DMS53 treated with DMSO at 0.1 percent for 48 hours (cell line): ENCODE data around the gene SIRPG.
"Not testable (repeated sequence)": the region's sequence is repeated elsewhere in the genome, so short reads cannot be mapped to it uniquely, and the experiment has no call there.

Experiments
- DNase-seq: peaks from one replicate; lab custom pipeline; 2025; ENCODE audit not compliant: unreplicated experiment; lab: John Stamatoyannopoulos, UW

Gene SIRPG

DNA sequence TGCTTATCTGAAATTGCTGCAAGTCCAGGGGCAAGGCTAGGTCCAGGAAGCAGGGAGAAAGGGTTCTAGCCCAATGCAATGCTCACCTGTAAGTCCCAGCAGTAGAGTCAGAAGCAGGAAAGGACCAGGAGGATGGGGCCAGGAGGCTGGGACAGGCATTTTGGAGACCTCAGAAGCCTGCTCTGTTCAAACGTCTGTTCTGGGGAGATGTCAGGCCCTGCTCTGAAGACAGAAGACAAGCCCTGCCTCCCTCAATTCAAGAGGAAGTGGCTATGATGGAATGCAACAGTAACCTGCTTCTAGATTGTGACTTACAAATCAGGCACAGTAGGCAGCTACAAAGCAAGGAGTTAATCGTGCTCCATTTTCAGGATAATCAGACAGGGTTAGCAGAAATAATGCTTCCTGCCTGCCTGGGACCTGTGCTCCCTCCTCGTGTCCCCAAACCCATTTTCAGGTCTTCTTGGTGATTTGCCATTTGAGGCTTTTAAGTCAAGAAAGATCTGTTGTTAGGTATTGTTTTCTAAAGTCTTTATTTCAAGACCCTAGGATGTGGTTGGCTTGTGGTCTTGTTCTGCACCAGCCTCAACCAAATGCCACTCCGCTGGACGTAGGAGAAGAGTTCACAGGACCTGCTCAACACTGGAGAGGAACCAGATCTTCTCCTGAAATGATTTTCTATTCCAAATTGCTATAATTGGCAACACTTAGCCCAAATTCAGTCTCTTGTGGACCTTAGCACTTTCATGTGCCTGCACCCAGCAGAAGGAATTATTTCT, at the start of gene SIRPG:
SIRPG (minus strand) TSS at position 224 of the 779 bp plus-strand sequence; CDS start at position 159, 65 bp downstream.
- no peak for DNase-seq

DNA sequence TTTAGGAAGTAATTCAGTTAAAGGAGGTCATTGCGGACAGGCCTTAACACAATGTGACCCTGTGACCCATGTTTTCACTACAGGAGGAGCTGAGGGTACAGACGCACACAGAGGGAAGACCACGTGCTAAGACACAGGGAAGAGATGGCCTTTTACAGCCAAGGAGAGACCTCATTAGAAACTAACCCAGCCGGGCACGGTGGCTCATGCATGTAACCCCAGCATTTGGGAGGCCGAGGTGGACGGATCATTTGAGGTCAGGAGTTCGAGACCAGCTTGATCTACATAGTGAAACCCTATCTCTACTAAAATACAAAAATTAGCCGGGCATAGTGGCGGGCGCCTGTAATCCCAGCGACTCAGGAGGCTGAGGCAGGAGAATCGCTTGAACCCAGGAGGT, 49.3 kb upstream of the SIRPG start:
- not testable (repeated sequence) for DNase-seq

DNA sequence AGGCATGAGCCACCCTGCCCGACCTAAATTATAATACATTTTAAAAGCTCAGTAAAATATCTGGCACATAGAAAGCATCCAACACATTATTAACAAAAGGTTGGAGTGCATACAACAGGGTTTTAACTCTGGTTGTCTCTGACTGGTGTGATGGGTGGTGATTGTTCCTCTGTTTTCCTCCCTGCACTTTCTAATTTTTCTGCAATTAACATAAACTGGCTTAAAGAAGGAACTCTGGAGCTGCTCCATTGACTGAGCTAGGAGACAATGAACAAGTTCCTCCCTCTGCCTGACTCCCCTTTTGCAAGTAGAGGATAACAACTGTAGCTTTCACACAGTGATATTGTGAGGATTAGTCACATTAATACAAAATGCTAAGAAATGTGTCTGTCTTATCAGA, 48.5 kb upstream of the SIRPG start:
- no peak for DNase-seq

DNA sequence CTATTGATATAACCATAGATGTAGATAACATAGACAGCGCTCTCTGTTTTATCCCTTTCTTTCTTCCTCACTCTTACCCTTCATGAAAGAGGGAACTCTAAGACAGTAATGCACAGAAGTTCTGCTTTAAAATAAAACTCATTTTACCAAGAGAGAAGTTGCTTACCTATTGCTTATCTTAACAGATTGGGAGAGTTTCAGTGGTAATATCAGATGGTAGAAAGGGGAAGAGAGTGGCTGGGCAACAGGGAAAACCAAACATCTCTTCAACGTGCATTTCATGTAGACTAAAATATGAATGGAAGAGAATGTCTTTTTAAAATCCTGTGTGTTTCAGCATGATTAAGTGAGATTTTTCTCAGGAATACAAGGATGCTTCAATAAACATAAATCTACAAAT, 45.3 kb upstream of the SIRPG start:
- no peak for DNase-seq

DNA sequence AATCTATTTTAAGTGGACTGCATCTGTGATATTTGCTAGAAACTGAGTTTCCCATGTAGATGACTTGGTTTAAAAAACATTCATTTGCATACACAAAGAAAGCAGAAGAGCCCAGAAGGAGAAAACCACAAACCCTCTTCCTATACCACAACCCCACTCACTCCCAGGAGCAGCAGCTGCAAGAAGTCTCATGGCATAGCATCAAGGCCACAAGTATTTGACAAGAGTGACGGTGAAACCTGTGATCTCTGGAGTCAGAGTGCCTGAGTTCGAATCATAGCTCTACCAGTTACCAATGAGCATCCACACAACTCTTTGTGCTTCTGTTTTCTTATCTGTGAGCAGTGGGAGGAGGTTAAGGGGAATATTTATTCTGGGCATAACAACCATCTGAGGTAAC, 44.7 kb upstream of the SIRPG start:
- DNase-seq = no peak

DNA sequence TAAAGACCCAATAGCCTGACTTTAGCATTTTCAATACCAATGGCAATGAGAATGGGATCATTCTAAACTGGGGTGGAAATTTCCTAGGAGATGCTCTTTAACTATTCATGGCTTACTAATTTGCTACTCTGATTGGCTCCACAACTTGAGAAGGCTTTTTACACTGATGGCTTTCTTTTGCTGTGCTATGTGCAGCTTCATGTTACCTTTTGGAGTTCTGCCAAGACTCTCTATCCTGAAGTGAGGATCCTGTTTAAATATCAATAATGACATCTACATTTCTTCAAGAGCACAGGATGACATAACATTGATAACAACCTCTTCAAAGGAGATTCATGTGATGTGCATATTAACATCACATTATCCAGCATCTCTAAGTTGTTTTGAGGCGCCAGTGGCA, 43.4 kb upstream of the SIRPG start:
- DNase-seq = no peak

DNA sequence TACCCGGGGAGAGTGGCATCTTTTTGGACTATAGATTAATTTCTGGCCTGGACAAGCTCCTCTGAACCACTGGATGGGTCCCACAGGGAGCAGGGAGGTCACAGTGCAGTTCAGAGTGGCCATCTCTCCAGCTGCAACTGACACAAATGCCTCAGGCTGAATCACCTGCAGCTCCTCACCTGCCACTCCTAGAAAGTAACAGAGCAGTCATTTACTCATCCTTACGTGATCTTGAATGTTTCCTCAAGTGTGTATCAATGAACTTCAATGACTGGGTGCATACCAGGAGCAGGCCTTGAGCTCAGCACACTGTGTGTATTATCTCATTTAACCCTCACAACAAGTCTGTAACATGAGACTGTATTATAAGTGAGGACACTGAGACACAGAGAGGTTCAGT, 40.0 kb upstream of the SIRPG start:
- DNase-seq = no peak

DNA sequence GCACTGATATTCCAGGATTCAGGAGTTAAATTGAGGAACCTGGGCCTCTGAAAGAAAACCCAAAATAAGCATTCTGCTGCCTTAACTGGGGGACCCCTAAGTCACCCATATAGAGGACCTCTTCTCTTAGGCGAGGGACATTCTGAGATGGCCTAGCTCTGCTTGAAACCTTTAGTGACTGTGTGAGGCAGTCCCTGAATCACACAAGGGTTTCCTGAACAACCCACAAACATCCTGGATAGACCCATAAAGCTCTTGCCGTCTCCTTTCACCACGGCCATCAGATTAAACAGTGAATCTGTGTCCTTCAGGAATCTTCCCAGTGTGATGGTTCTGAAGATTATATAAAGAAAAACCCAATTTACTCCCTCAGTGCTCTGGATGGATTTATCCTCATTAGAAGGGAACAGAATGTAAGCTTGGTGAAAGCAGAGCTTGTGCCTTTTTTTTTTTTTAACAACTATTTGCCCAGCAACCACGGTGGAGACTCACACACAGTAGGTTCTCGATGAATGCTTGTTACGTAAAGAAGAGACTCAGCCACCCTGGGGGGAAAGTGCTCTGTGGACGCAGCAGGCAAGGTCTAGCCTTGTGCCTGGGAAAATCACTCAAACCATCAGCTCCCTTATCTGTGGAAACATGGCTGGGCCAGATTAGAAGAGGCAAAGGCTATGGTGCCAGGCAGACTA, 39.1 kb upstream of the SIRPG start:
- no peak for DNase-seq

DNA sequence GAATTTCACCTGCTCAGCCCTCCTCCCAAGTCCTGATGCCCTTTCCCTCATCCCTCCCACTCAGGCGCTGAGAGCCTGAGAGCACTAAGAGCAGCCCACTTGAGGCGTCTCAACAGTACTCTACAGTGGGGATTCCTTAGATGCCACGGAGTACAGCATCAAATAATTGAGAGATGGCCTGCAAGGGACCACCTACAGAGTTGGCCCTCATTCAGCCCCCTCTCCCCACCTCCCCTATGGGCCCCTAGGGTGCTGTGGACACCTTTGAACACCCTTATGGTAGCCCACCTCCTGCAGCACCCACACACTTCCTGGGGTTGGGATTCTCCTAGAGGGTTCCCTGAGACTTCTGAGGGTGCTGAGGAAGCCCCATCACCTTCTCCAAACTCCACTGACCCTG, 37.1 kb upstream of the SIRPG start:
- DNase-seq = no peak

DNA sequence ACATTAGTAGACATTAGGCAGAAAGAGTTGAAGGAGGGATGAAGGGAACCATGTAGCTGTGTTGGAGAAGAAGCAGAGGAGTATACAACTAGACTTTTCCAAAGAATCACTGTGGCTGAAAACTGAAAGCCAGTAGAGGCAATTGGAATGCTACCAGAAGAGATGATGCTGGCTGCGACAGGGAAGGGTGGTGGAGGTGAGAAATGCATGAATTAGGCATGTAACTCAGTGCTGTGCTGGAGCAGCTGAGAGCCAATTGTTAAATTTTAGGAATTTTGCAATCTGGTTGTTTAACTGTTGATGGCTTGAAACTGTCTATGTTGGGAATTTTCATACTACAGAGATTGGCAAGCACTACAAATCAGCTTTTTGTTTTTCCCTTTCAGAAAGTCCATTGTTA, 35.8 kb upstream of the SIRPG start:
- DNase-seq = no peak

DNA sequence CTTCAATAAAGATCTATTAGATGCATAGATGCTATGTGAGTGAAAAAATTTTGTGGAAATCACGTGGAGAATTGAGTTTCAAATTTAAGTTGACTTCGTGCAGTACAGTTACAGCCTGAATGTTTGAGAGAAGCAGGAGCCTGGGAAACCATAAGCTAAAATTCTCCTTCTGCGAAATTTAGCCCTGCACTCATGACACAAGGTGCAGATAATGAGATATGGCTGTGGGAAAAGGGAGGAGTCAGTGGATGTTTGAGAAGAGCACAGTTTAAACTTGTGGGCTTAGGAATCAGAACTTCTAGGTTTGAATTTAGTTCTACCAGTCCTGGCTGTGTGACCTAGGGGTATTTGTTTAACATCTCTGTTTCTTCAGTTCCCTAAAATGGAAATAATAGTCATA, 32.1 kb upstream of the SIRPG start:
- no peak for DNase-seq

DNA sequence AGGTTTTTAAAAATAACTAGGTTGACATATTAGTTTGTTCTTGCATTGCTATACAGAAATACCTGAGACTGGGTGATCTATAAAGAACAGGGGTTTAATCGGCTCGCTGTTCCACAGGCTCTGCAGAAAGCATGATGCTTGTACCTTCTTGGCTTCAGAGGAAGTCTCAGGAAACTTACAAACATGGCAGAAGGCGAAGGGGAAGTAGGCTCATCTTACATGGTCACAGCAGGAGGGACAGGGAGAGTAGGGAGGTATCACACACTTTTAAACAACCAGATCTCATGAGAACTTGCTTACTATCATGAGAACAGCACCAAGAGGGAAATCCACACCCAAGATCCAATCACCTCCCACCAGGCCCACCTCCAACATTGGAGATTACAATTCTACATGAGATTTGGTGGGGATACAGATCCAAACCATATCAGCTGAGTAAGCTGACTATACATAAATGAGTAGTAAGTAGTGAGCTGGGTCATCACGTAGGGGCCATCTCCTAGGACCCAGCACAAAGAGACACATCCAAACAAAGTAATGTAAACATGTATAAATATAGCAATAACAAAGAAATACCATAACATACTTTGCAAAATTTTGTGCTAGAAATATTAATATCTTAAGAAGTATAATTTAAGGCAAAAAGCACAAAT, 31.4 kb upstream of the SIRPG start:
- DNase-seq = no peak

DNA sequence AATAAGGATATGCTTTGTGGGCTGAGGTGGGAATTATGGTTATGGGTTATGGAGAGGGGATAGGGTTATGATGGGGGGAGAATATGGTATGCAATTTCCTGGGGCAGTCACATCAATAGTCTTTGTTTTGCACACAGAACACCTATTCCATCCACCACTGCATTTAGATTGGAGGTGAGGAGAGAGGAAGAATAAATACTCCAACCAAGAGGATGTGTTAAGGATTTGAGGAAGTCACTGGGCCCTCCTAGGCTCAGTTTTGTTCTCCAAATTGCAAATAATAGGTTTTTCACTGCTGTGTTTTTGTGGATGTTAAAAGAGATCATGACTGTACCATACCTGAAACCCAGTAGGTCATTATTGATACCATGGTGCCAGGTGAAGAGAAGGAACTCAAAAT, 29.5 kb upstream of the SIRPG start:
- no peak for DNase-seq

DNA sequence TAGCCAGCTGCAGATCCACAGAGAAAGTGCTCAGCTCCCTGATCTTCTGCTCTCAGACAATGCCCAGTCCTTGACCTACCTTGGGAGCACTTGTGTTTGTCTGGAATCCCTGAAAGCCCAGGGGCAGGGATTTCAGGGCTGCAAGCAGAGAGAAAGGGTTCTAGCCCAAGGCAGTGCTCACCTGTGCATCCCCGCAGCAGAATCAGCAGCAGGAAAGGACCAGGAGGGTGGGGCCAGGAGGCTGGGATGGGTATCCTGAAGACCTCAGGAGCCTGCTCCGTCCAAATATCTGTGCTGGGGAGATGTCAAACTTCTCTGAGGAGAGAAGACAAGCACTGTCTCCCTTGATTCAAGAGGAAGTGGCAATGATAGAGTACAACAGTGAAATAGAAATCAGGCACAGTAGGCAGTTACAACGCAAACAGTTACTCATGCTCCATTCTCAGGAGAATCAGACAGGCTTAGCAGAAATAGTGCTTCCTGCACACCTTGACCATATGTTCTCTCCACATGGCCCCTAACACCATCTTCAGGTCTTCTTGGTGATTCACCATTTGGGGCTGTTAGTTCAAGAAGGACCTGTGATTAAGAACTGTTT, 28.7 kb upstream of the SIRPG start:
- no peak for DNase-seq

DNA sequence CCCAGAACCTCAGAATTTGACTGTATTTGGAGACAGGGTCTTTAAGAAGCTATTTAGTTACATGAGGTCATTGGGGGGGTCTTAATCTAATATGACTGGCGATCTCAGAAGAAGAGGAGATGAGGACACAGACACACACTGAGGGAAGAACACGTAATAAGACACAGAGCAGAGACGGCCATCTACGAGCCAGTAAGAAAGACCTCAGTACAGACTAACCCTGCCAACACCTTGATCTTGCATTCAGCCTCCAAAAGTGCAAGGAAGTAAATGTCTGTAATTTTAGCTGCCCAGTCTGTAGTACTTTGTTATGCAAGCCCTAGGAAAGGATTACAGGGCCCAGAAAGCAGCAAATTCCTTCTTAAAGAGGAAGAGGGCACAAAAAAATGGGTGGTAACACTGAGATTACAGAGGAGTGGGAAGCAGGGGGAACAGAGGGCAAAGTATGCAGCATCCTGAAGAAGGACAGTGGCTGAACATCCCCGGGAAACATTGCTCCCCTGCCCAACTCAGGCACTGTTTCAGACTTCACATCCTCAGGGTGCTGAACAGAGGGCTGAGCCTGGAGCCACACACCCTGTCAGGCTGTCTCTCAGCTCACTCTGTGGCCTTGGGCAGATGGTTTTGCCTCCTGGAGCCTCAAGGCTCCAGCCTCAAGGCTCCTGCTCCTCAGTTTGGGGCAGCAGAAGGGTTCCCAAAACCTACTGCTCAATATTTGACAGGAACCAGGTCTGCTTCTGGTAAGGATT, 27.9 kb upstream of the SIRPG start:
- DNase-seq = no peak

DNA sequence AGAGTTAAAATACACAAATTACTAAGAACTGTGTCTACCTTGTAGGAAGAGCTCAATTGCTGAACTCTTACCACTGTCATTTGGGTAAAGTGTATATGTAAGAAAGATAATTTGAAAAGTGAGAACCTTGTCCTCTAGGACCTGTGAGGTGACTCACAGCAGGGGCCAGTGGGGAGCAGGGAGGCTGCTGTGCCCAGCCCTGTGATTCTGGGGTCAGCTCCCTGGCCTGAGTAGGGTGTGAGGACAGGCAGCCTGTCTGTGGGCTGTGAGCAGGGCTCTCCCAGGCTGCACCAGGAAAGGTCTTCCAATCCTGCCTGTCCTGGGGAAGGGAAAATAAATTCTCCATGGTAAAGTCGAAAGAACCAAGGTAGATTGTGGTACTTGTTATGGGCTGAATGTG, 27.3 kb upstream of the SIRPG start:
- no peak for DNase-seq

DNA sequence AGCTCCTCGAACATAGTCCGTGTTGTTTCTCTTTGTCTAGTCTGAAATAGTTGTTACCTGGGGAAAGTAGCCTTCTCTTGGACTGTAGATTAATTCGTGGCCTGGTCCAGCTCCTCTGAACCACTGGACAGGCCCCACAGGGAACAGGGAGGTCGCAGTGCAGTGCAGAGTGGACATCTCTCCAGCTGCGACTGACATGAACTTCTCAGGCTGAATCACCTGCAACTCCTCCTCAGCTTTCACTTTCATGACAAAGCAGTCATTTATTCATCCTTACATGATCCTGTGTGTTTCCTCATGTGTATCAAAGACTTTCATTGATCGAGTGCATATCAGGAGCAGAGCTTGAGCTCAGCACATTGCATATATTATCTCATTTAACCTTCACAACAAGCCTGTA, 19.1 kb upstream of the SIRPG start:
- DNase-seq = no peak

DNA sequence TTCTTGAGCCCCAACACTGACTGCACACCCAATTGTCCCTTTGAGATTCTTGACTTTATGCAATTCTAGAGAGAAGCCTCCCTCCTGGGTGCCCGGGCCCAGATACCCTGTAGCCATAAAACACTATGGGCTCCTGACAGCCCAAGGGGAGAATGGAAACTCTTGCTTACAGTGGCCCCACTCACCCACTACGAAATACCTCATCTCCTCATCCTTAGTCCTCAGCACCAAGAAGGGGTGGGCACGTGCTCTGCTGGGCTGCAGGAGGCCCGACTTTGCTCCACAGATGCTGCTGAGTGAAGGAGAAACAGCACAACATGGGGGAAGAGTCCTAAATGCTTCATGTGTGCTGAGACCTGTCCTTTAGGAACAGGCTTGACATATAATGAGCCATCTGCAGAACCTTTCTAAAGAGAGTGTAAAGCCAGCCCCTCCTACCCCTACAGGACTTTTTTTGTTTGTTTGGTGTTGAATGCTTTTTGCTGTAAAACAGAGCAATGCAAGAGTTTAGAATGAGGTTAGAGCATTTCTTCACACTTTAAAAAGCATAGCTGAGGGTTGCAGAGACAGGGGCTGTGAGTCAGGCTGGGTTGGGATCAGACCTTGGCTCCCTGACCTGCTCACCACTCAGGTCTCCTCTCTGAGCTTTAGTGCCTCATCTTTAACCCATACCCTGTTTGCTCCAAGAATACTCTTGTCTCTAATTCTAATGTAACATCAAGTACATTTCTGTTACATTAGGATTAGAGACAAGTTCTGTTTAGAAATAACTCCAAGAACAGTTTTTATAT, 17.6 kb upstream of the SIRPG start:
- DNase-seq = no peak

DNA sequence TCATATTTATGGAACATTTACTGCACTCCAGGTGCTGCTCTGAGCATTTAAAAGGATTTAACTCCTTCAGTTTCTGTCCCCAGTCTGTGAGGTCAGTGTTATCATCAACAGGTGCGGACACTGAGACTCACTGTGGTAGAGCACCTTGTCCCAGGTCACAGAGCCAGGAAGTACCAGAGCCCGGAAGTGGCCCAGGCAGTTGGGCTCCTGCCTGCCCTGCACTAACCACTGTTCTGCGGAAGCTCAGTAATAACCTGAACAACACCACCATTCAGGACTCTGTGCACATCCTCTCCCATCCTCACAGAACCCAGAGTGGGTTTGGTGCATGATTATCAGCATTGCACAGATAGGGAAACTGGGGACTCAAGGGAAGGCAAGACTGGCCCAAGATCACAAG, 16.8 kb upstream of the SIRPG start:
- DNase-seq = no peak

DNA sequence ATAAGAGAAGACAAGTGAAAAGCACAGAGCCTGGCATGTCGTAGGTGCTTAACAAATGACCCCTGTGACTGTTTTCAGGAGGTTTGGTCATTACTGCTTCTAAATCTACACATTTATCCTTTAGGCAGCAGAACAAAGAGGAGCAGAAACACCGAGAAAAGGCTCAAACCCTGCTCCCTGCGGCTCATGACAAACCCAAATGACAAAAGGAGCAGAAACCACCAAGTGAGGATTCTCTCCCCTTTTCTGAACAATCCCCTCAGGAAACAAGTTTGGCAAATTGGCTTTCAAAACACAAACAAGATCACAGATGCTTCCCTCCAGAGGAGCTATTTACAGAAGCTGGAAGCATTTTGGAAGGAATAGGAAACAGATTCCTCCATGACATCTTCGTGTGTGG, 15.8 kb upstream of the SIRPG start:
- DNase-seq = no peak
